GM19099 (cell line): ENCODE measurements around the gene CACTIN.

Experiments used
- POLR2A ChIP-seq: IDR thresholded peaks from 3 replicates; pipeline ENCODE4 v1.6.1; 2011; ENCODE audit warnings: low read depth; ENCODE audit not compliant: insufficient read length; ENCODE audit errors: extremely low read depth

Gene CACTIN

DNA sequence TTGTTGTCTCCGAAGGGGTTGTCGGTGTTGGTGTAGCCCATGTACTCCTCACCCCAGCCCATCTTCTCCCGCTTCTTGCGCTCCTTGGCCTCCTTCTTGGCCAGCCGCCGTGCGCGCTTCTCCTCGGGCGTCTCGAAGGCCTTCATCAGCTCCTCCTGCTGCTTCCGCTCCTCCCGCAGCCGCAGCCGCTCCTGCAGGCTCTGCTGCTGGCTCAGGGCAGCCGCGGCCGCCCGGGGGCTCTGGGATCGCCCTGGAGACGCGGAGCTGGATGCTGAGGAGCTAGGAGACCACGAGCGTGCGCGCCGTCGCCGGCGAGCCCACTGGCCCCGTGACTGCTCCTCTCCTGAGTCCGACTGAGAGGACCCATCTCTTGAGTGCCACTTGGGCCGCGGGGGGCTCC is 2.9 kb downstream of the CACTIN start:
- no peak for TF ChIP-seq POLR2A

DNA sequence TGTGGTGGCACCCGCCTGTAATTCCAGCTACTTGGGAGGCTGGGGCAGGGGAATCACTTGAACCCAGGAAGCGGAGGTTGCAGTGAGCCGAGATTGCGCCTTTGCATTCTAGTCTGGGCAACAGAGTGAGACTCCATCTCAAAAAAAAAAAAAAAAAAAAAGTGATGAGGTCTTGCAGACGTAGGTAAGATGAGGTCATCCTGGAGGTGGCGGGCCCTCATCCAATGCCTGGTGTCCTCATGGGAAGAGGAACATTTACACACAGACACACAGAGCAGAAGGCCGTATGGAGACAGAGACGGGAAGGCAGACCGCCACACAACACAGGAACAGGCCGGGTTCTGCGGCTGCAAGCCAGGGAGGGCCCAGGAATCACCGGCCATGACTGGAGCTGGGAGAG is 4.4 kb downstream of the CACTIN start:
- no peak for TF ChIP-seq POLR2A

DNA sequence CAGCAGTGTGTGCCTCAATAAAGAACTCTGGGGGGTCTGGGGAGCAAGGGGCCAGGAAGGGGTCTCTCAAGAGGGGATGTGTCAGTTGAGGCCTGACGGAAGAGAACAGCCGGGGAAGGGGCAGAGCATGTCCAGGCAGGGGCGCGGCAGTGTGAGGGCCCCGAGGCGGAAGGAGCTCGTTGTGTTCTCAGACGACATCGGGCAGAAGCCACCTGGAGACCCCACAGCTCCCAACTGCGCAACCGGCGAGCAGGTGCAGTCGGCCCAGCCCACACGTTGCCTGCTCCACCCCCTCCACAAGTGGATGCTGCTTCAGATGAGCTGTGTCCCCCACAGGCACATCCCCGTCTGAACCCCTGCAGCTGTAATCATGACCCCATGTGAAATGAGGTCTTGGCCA is 4.9 kb downstream of the CACTIN start:
- TF ChIP-seq POLR2A = no peak

GRCh38 chr19:3620817-3621547 is 5.6 kb downstream of the CACTIN start:
- no peak for TF ChIP-seq POLR2A

- TF ChIP-seq POLR2A = no peak
Measured at GRCh38 chr19:3620145-3620816, 6.3 kb downstream of the CACTIN start.

- no peak for TF ChIP-seq POLR2A
Measured at GRCh38 chr19:3619631-3620012, 7.0 kb downstream of the CACTIN start.

GRCh38 chr19:3618811-3619630 is 7.6 kb downstream of the CACTIN start:
- no peak for TF ChIP-seq POLR2A

DNA sequence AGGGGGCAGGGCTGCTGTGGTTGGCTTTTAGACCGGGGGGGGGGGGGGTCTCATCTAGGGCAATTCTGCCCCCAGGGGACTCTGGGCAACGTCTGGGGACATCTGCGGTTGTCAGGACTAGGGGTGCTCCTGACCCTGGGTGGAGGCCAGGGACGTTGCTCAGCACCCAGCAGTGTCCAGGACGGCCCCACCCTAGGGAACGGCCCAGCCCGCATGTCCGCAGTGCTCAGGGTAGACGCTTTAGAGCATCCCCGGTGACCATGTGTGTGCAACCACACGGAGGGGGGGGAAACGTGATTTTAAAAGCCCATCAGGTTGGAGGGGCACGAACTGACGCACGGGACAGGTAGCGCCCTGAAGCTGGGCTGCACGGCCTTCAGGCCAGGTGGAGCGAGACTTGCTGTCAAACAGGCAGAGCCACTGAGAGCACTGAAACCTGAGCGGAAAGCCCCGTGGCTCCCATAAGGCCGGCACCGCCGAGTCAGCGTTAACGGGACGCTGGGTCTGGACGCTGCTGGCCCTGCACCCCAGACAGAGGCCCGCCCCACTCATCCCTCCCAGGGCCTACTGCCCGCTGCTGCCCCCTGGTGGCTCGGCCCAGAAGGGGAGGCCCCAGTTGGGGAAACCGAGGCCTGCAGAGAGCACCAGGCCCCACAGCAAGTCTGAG is 8.3 kb downstream of the CACTIN start:
- no peak for TF ChIP-seq POLR2A

DNA sequence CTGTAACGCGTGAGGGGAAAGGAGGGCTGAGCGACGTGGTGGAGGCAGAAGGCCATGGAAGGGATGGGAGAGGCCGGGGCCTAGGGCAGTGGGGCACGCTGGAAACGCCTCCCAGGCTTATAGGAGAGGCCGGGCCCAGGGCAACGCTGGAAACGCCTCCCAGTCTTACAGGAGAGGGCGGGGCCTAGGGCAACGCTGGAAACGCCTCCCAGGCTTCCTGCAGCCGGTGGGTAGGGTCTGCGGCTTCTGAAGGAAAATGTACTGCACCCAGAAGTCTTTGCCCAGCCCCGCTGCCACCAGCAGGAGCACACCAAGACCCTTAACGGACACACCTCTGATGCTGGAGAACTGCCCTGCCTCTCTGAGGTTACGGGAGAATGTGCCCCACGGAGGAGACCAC is 9.1 kb downstream of the CACTIN start:
- no peak for TF ChIP-seq POLR2A

- no peak for TF ChIP-seq POLR2A
Measured at GRCh38 chr19:3615524-3616135, 11.0 kb downstream of the CACTIN start.

- TF ChIP-seq POLR2A = no peak
Measured at GRCh38 chr19:3614858-3615505, 11.6 kb downstream of the CACTIN start.

DNA sequence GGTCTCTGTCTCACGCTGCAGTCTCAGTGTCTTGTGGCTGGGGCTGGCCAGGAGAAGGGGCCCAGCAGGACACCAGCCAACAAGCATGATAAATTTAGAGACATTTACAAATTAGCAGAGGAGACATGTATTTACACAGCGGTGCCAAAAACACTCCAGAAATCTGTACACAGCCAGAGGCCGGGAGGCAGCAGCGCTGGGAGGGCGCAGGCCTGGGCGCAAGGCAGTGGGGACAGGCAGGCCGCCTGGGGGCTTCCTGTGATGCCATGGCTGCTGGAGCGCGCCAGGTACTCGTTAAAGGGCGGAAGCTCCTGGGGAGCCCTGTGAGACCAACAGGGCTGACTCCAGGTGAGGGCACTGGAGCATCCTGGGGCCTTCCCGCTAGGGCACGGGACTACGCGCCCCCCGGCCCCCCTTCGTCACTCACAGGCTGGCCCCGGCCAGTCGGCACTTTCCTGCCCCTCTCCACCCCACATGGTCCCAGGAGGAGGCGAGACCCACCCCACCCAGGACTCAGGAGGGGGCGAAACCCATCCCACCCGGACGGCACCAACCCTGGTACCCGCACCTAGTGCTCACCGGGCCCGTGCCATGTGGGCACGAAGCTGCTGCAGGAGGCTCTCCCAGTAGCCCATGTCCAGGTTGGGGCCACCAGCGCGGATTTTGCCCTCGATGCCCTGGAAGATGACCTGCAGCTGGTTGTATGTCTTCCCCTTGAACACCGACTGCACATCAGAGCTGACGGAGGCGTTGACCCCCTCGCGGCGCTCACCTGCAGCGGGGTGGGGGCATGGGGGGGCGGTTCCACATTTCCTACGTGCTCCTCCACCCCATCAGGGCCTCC is 12.6 kb downstream of the CACTIN start:
- TF ChIP-seq POLR2A = no peak
